ENCODE measurements around the gene SLC41A3.

DNA sequence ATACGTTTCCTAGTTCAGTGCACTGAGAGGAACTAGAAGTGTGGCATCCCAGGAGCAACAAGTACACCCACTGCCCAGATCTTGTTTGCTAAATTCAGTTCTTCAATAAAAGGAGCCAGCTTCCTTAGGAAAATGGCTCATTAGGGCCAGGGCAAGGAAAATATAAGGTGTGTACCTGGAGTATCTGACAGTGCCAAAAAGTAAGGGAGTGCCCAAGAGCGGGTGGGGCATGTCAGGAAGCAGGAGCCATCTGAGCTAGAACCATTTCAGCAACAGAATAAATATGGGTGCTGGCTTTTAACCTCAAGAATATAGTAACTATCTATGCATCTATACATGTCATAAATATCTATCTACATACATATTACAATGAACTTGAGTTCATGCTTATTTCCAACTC is 44.1 kb downstream of the SLC41A3 start:
- TF ChIP-seq, protein P1, sequence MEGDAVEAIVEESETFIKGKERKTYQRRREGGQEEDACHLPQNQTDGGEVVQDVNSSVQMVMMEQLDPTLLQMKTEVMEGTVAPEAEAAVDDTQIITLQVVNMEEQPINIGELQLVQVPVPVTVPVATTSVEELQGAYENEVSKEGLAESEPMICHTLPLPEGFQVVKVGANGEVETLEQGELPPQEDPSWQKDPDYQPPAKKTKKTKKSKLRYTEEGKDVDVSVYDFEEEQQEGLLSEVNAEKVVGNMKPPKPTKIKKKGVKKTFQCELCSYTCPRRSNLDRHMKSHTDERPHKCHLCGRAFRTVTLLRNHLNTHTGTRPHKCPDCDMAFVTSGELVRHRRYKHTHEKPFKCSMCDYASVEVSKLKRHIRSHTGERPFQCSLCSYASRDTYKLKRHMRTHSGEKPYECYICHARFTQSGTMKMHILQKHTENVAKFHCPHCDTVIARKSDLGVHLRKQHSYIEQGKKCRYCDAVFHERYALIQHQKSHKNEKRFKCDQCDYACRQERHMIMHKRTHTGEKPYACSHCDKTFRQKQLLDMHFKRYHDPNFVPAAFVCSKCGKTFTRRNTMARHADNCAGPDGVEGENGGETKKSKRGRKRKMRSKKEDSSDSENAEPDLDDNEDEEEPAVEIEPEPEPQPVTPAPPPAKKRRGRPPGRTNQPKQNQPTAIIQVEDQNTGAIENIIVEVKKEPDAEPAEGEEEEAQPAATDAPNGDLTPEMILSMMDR (conservative IDR thresholded peaks at IDR 0.05; ENCODE audit: low read length) = no peak
- no peak for TF ChIP-seq EZH2phosphoT487 (IDR thresholded peaks at IDR 0.05; ENCODE audit: borderline replicate concordance)

All from Loucy (cell line).